Ectodermal cell (in vitro differentiated cells): ENCODE data around the gene FRYL.
"Not testable (repeated sequence)": the region's sequence is repeated elsewhere in the genome, so short reads cannot be mapped to it uniquely, and the experiment has no call there.

Experiments used
- H3K27ac ChIP-seq: 2 replicates; pipeline ENCODE4 v1.7.0; 2013; ENCODE audit warnings: mild to moderate bottlenecking, low read depth, low read length; ENCODE audit not compliant: insufficient read depth, poor library complexity, severe bottlenecking
- H3K27me3 ChIP-seq: 2 replicates; pipeline ENCODE4 v1.7.0; 2013; ENCODE audit warnings: mild to moderate bottlenecking, low read length; ENCODE audit not compliant: insufficient read depth, control insufficient read depth, poor library complexity, severe bottlenecking
- H3K36me3 ChIP-seq: one replicate; pipeline ENCODE4 v1.7.0; 2013; ENCODE audit warnings: low read length; ENCODE audit not compliant: control insufficient read depth, insufficient read depth
- H3K4me1 ChIP-seq: one replicate; pipeline ENCODE4 v1.7.0; 2013; ENCODE audit warnings: low read length; ENCODE audit not compliant: control insufficient read depth, insufficient read depth
- H3K4me3 ChIP-seq: 2 replicates; pipeline ENCODE4 v1.7.0; 2013; ENCODE audit warnings: low read depth, low read length, control low read depth; ENCODE audit not compliant: insufficient read depth
- H3K9me3 ChIP-seq: 2 replicates; pipeline ENCODE4 v1.7.0; 2013; ENCODE audit warnings: mild to moderate bottlenecking, low read length, moderate library complexity; ENCODE audit not compliant: control insufficient read depth
- WGBS, 2 experiments: methylation state at CpG; one replicate each; pipeline ENCODE4 v1.1.7; 2013; ENCODE audit warnings: missing lambda C conversion rate in 2 of 2; 5-methylcytosine and 5-hydroxymethylcytosine counted together

Gene FRYL

DNA sequence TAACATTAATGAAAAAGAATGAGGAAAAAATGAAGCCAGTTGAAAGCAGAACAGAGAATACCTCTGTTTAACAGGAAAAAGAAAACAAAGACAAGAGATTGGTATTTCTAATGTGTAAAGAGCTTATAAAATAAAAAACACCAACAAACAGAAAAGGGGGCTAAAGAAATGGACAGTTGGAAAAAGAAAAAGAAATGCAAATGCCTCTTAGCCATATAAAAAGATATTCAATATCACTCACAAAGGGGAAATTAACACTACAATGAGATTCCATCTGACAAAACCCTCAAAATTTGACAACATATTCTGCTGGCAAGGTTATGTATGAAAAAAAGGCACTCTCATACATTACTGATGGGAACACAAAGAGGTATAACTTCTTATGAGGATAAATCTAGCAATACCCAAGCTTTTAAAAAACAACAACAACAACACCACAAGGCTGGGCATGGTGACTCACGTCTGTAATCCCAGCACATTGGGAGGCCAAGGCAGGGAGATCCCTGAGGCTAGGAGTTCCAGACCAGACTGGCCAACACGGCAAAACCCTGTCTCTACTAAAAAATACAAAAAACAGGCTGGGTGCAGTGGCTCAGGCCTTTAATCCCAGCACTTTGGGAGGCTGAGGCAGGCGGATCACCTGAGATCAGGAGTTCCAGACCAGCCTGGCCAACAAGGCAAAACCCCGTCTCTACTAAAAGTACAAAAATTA is 75.8 kb downstream of the FRYL start:
- Histone ChIP-seq H3K27ac (no peak overlapping the region), H3K4me1 (no peaks in the 10 kb centered on the region), H3K4me3 (no peak overlapping the region), H3K9me3 (no peaks in the 10 kb centered on the region), H3K36me3 (peaks cover 4% of the 10 kb centered on the region), H3K27me3 (no peaks in the 10 kb centered on the region)
- 73 to 80% methylated on average over 4 of the region's 4 CpGs for WGBS, 2 experiments

GRCh38 chr4:48699475-48699874 is 80.6 kb downstream of the FRYL start:
- 63 to 74% methylated on average over 1 of the region's 1 CpG for WGBS, 2 experiments
- Histone ChIP-seq H3K27me3 (no peaks in the 10 kb centered on the region), H3K36me3 (no peaks in the 10 kb centered on the region), H3K4me1 (no peaks in the 10 kb centered on the region), H3K27ac (no peak overlapping the region), H3K9me3 (no peaks in the 10 kb centered on the region), H3K4me3 (no peak overlapping the region)

GRCh38 chr4:48698029-48698971 is 81.8 kb downstream of the FRYL start:
- Histone ChIP-seq H3K27me3 (no peaks in the 10 kb centered on the region), H3K4me1 (no peaks in the 10 kb centered on the region), H3K27ac (no peak overlapping the region), H3K9me3 (no peaks in the 10 kb centered on the region), H3K36me3 (no peaks in the 10 kb centered on the region), H3K4me3 (no peak overlapping the region)
- 84 to 86% methylated on average over 5 of the region's 5 CpGs for WGBS, 2 experiments

- H3K4me3 ChIP-seq, H3K27ac ChIP-seq, H3K27me3 ChIP-seq, H3K36me3 ChIP-seq, H3K9me3 ChIP-seq, H3K4me1 ChIP-seq: not testable (repeated sequence)
- WGBS, 2 experiments, result 95 to 97% methylated on average over 6 of the region's 6 CpGs
Observed at GRCh38 chr4:48697516-48697915, 82.6 kb downstream of the FRYL start.

DNA sequence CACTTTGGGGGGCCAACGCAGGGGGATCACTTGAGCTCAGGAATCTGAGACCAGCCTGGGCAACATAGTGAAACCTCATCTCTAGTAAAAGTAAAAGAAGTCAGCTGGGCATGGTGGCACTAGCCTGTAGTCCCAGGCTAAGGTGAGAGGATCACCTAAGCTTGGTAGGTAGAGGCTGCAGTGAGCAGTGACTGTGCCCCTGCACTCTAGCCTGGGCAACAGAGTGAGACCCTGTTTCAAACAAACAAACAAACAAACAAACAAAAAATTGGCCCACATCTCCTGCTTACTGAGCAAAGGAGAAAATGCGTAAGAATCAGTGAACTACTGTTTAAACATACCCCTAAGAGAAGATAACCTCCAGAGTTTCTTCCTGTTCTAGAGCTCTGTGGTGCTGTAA is 85.3 kb downstream of the FRYL start:
- Histone ChIP-seq H3K9me3 (no peaks in the 10 kb centered on the region), H3K27me3 (no peaks in the 10 kb centered on the region), H3K4me3 (no peak overlapping the region), H3K27ac (no peak overlapping the region), H3K36me3 (no peaks in the 10 kb centered on the region), H3K4me1 (no peaks in the 10 kb centered on the region)
- 85 to 91% methylated on average over 2 of the region's 2 CpGs for WGBS, 2 experiments

DNA sequence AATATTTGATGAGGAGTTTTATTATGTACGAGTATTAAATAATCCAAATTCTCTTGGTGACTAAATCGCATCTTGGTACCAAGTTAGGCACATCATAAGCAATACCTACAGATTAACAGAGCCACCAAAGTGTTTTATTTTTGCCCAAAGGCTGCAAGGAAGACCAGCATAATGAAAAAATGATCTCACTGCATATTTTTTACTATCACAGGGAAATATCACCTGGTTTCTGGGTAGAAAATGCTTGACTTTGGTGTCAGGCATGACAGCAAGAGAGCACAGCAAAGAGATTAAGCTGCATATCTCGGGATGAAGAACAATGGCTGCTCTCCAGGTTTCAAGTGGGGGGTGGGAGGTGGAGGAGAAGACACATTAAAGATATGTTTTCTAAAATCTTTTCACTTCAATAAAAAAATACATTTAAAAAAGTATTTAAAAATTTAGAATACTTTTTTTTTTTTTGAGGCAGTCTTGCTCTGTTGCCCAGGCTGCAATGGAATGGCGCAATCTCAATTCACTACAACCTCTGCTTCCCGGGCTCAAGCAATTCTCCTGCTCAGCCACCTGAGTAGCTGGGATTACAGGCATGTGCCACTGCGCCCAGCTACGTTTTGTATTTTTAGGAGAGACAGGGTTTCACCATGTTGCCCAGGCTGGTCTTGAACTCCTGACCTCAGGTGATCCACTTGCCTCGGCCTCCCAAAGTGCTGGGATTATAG is 86.1 kb downstream of the FRYL start:
- Histone ChIP-seq H3K27ac (no peak overlapping the region), H3K27me3 (no peaks in the 10 kb centered on the region), H3K9me3 (no peaks in the 10 kb centered on the region), H3K36me3 (no peaks in the 10 kb centered on the region), H3K4me1 (no peaks in the 10 kb centered on the region), H3K4me3 (no peak overlapping the region)
- WGBS, 2 experiments, result 76 to 77% methylated on average over 8 of the region's 8 CpGs

- WGBS, 2 experiments, result 48 to 65% methylated on average over 2 of the region's 2 CpGs
- H3K27me3 ChIP-seq, result no peaks in the 10 kb centered on the region
- H3K27ac ChIP-seq, result no peak overlapping the region
- no peaks in the 10 kb centered on the region for H3K4me1 ChIP-seq
- no peak overlapping the region for H3K4me3 ChIP-seq
- H3K36me3 ChIP-seq, result no peaks in the 10 kb centered on the region
- H3K9me3 ChIP-seq, result no peaks in the 10 kb centered on the region
Observed at GRCh38 chr4:48692897-48693296, 87.2 kb downstream of the FRYL start.

- WGBS, 2 experiments, result 88 to 98% methylated on average over 1 to 2 of the region's 2 CpGs
- Histone ChIP-seq H3K27ac (no peak overlapping the region), H3K36me3 (no peaks in the 10 kb centered on the region), H3K9me3 (no peaks in the 10 kb centered on the region), H3K4me3 (no peak overlapping the region), H3K27me3 (no peaks in the 10 kb centered on the region), H3K4me1 (peaks cover 5% of the 10 kb centered on the region)
Observed at GRCh38 chr4:48692044-48692443, 88.0 kb downstream of the FRYL start.

DNA sequence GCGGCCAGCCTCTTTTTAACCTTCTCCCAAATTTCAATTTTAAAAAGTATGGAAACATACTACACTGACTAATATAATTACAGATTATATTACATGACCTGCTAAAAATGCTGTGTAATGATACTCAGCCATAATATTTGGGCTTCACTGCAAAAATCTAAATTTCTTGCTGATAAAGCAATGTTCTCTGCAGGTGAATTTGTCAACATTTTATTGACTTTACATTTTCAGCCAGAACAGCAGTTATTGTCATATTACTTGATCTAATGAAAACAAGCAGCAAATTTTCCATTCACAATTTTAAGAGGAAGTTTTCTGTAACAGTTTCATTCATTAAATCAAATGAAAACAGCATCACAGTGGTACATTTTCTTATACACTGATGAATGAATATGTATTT is 91.1 kb downstream of the FRYL start:
- Histone ChIP-seq H3K27ac (no peak overlapping the region), H3K4me1 (peaks cover 5% of the 10 kb centered on the region), H3K4me3 (no peak overlapping the region), H3K9me3 (no peaks in the 10 kb centered on the region), H3K27me3 (no peaks in the 10 kb centered on the region), H3K36me3 (no peaks in the 10 kb centered on the region)
- 100% methylated on average over 1 of the region's 1 CpG for WGBS, 2 experiments
